NCI-H510A treated with DMSO at 0.1 percent for 48 hours (cell line): ENCODE measurements around the gene CTNNB1.

Experiments
- DNase-seq: peaks from one replicate; lab custom pipeline; 2025; lab: John Stamatoyannopoulos, UW

CTNNB1 gene

DNA sequence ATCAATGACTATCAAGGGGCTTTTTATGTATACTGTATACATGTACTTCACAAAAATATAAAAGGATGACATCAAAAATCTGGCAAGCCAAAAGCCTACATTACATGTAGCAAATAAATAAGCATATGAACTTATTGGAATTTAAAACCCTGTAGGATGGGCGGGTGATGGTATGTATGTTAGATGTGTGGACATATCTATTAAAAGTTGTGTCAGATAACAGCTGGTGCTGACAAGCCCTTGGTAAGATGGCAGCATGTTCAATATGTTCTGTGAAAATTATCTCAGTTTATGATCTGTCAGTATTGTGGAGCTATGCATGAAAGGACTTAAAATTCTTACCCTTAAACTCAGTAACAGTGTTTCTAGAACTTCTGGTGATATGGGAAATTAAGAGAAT, 20.1 kb downstream of the CTNNB1 start:
- DNase-seq = no peak

DNA sequence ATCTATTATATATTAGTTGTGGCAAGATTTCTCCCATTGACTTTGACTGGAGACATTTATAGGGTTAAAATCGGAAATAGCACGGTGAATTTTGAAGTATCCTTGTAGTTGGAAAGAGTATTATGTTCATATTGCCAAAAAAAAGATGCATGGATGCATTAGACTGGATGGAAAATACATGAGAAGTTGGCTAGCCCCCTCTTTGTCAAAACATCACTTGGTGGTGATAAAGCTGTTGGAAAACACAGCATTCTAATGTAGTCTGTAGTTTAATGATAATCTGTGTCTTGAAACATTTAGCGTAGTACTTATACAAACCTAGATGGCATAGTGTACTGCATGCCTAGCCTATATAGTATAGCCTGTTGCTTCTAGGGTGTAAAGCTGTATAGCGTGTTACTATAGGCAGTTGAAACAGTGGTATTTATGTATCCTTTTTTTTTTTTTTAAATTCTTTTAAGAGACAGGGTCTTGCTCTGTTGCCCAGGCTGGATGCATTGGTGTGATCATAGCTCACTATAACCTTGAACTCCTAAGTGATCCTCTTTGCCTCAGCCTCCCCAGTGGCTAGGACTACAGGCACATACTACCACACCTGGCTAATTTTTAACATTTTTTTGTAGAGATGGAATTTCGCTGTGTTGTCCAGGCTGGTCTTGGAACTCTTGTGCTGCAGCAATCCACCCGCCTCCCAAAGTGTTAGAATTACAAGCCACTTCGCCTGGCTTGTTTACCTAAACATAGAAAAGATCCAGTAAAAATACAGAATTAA, 21.8 kb downstream of the CTNNB1 start:
- no peak for DNase-seq

DNA sequence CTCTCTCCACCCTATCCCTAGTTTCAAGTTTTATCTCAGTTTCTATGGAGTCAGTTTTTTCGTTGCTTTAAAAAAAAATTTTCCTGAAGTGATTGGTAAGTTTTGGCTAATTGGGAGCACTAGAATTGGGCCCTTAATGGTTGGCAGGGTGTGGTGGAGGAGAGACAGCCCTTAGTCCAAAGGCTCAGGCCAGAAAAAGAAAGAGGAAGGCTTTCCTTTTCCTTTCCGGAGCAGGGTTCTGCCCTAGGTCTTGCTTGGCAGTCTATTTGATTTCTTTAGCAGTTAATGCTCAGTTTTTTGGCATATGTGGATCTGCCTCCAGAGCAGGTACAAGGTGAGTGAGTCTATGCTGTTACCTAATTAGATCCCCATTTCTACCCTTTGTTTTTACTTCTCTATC, 22.7 kb downstream of the CTNNB1 start:
- DNase-seq = no peak

DNA sequence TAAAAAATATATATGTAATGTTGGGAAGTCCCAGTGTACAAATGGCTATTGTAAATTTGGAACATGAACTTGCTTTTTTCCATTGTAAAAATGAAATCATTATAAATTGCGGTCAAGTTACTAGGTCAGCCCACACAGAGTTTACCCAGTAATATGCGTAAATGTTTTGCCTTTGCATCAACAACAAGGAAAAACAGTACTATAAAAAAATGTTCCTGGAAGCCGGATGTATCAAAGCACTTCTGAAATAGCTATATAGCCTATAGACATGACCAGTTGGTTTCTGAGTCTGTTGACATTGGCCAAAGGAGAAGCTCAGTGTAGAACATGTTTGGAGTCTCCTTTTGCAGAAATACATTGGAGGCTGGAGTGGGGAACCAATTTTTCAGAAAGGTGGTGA, 23.2 kb downstream of the CTNNB1 start:
- no peak for DNase-seq

DNA sequence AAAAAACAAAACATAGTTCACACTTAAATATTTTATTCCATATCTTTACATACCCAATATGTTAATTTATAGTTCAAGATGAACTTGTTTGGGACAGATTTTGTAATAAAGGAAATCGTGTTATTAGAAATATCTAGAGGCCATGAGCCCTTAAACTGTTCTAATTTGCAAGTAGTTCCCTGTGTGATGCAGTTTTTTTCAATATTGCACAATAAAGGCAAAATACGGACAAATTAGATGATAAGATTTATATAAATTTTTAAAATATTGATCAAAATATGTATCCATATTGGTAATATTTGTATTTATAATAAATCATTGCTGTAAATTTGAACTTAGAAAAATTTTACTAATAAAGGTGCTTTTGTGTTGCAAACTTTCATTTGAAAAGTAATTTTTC, 23.8 kb downstream of the CTNNB1 start:
- DNase-seq = no peak

DNA sequence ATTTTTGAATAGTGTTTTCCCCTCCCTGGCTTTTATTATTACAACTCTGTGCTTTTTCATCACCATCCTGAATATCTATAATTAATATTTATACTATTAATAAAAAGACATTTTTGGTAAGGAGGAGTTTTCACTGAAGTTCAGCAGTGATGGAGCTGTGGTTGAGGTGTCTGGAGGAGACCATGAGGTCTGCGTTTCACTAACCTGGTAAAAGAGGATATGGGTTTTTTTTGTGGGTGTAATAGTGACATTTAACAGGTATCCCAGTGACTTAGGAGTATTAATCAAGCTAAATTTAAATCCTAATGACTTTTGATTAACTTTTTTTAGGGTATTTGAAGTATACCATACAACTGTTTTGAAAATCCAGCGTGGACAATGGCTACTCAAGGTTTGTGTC, 24.4 kb downstream of the CTNNB1 start:
- DNase-seq = no peak

DNA sequence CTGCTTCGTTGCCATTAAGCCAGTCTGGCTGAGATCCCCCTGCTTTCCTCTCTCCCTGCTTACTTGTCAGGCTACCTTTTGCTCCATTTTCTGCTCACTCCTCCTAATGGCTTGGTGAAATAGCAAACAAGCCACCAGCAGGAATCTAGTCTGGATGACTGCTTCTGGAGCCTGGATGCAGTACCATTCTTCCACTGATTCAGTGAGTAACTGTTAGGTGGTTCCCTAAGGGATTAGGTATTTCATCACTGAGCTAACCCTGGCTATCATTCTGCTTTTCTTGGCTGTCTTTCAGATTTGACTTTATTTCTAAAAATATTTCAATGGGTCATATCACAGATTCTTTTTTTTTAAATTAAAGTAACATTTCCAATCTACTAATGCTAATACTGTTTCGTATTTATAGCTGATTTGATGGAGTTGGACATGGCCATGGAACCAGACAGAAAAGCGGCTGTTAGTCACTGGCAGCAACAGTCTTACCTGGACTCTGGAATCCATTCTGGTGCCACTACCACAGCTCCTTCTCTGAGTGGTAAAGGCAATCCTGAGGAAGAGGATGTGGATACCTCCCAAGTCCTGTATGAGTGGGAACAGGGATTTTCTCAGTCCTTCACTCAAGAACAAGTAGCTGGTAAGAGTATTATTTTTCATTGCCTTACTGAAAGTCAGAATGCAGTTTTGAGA, 25.0 kb downstream of the CTNNB1 start:
- DNase-seq = no peak

DNA sequence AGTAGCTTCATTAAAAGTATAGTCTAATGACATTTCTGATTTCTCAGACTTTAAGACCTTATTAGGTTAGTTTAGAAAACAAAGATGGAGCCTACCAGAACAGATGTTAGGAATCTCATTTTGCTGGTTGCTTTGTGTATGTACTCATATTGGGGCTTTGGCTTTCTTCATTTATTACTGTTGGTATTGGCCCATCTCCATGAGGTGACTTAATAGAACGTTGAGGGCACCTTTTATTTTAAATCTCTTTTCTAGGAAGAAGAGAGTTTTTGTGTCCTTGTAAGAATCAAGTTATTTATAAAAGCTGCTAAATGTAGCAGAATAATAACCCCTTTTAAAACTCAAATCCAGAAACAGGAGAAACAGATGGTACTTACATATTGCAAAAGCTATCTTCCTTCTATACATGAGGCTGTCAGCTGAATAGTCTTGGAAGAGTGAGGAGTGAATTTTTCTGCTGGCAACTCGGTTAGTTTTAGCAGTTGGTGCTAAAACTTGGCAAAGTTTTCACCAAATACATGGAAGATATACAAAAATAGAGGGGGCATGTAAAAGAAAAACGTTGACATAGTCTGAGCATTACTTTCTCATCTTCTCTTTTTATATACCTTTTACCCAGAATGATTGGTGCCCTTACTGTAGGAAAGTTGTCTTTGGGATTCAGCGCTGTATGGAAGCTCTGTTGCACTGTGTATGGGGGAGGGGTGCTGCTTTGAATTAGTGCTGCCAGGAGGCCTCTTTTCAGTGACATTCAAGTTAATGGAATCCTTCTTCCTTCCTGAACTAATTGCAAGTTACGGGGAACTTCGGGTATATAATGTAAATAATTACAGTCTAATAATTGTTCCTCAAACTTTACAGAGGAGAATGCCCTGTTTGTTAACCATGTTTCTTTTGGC, 35.8 kb downstream of the CTNNB1 start:
- DNase-seq = no peak

DNA sequence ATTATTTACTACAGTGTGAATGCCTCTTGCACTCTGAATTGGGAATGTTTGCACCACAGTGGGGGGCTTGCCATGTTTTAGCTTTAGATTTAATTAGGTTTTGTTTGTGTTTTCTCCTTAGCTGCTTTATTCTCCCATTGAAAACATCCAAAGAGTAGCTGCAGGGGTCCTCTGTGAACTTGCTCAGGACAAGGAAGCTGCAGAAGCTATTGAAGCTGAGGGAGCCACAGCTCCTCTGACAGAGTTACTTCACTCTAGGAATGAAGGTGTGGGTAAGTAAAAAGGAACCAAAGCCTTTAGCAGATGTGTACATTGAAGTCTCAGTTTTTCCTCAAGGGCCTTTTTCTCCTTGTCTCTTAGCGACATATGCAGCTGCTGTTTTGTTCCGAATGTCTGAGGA, 36.9 kb downstream of the CTNNB1 start:
- no peak for DNase-seq

DNA sequence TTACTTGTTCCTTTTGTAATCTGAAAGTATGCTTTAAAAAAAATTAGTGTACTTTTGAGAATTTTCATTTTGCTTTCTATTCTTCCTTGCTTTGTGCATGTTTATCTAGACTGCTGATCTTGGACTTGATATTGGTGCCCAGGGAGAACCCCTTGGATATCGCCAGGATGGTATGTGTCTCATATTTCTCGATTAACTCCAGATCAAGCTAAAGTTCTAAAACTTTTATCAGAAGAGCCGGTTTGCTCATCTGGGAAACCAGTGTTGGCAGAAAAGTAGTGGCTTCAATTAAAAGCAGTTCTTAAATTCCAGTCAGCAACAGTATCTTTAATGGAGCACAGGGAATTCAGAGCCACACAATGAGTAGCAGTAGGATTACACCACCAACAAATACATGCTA, 38.6 kb downstream of the CTNNB1 start:
- DNase-seq = no peak

DNA sequence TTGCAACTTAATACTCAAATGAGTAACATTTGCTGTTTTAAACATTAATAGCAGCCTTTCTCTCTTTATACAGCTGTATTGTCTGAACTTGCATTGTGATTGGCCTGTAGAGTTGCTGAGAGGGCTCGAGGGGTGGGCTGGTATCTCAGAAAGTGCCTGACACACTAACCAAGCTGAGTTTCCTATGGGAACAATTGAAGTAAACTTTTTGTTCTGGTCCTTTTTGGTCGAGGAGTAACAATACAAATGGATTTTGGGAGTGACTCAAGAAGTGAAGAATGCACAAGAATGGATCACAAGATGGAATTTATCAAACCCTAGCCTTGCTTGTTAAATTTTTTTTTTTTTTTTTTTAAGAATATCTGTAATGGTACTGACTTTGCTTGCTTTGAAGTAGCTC, 40.3 kb downstream of the CTNNB1 start:
- no peak for DNase-seq

DNA sequence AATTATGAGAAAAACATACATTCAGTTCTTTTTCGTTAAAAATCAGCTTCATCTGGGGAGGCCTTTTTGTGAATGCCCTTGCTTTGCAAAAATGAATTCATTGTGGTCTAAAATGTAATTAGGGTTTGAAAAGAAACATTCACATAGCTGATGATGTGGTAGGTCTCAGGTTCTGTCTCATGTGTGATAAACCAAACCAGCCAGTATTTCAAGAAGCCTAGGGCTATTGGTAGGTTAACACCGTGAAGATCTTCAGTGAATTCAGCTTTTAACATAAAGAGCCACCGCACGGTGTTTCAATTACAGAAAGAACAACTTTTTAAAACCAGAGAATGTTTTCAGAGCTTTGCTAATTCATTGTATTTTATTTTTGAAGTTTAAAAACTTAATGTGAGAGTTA, 41.9 kb downstream of the CTNNB1 start:
- no peak for DNase-seq

DNA sequence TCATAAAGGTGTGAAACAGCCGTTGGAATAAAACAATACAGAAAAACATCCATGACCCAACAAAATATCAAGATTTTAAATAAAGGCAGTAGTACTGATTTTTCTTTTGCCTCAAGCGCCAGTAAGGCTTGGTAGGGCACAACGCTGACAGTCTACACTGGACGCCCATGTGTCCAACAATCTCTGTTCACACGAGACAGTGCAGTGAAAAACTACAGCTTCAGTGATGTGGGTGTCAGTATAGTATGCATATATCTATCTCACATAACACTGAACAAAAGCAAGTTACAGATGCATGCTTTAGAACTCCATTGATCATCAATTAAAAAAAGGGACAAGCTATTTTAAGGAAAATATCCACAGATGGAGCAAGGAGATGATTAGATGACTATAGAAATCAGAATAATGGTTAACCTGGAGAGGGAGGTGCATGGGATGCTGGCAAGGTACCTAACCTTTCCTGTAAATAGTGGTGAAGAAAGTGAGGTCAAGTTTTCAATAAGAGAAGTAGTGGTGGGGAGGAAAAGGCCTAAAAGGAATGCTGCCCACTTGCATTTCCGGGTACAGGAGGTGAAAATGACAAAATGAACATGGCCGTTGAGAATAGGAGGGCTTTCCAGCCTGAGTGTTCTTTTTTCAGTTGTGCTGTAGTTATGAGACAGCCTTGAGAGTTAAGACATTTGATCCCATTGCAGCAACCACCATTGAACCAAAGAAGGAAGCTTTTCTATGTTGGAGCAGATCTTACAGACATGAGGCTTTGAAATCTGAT, 42.7 kb downstream of the CTNNB1 start:
- DNase-seq = no peak

DNA sequence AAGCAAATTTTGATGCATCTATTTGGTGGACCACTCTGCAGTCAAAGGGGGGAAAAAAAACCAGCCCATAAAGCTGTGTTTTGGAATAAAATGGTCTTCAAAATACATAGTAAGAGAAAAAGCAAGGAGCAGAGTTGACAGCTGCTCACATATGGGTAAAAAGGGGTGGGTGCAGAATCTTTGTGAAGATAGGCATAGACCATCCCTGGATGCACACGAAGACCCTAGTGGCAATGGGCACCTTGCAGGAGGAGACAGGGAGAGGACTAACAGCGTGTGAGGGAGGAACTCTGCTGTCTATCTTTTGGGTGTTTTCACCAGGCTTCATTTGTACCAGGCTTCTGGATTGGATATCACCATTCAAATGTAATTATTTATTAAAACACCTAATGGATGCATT, 43.9 kb downstream of the CTNNB1 start:
- no peak for DNase-seq

DNA sequence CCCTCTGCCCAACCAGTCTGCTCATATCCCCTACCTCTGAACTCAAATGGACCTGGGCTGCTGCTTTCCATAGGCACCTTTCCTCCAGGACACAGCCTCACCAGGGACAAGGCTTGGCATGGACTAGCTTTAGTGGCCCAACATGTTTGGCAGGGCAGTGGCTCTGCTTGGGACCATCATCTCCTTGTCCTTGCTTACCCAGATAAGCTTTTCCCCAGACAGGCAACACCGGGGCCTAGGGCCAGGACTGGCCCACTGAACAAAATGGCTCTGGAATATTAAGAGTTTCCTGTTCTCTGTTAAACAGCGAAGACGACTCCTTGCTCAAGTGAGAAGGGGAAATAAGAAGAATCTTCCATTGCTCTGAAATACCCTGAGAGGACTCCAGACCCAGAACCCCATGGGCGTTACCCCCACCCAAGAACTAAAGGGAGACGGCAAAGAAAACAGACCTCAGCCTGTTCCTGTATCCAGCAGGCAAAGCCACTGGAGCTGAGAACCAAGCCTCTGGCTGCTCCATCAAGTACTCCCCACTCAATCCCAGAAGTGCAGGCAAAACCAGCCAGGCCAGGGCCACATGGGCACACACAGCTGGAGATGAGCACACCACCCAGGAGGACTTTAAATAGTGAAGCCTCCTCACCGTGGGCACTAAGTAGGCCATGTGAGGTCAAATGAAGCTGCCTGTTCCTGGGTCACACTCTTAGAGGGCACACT, 45.5 kb downstream of the CTNNB1 start:
- DNase-seq = no peak

DNA sequence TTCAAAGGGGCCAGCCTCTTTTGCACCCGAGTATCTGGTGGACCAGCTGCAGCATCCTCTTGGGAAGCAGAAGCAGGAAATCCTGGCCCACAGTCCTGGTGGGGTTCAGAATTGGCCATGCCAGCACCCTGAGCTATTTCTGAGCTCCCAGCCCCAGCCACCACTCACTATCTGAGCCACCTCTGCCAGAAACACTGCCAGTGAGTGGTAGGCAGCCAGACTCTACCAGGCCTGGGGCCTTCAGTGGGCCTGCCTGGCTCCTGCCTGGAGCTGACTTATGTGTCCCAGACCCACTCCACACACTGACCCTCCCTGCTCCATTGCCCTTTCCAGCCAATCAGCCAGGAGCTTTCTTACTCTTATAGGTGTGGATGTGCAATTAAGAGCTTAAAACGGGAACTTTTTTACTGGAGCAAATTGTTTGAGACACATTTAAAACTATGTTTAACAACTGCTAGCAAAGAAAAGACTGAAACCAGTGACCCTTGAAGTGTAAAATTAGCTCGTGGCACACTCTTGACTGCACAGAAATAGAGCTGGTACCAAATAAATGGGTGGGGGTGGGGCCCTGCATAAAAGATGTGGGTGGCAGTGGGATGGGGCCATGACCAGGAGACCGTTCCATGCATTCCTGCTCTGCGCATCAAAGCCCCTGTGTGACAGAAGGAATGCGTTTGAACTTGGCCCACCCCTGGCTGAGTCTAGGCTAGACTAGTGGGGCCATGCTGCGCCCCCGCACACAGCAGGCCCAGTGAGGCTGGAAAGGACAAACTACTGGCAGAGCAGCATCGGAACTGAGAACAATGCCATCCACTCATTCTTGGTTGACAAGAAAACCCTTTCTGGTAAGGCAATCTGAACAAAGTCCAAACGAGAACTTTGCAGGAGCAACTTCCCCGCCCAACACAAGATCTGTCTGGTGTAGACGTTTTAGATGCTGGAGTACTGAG, 48.0 kb downstream of the CTNNB1 start:
- DNase-seq = no peak

DNA sequence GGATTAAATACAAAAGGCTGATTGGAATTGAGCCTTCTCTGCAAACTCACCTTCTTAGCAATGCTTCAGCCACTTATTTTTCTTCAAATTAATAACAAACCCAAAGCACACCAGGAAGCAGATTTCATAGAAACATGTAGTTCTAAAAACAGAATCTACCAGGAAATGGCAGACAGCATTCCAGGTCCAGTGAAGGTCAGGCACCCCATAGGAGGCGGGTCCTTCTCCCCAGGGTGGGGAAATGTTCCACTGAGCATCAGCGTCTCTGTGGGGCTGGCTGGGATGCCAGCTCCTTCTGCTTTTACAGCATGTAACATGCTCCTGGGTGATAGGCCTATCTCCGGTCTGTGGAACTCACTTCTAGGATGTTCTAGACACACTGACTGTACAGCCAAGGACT, 49.2 kb downstream of the CTNNB1 start:
- DNase-seq = no peak

DNA sequence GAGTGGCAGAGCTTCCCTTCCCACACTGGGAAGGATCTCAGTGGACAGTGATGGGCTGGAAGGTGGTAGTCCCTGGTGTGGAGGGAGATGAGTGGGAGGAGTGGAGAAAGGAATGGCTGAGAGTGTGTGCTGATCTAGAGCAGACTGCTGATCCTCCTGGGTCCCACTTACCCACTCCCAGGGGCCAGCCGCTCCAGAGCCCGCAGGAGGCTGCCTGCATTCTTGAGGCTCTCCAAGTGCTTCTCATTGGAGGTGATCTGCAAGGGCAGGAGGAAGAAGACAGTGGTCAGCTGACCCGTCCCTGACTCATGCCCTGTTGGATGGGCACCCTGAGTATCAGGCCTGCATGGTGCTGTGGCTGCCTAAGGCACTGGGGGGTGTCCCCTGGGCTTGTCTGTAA, 50.0 kb downstream of the CTNNB1 start:
- DNase-seq = no peak

DNA sequence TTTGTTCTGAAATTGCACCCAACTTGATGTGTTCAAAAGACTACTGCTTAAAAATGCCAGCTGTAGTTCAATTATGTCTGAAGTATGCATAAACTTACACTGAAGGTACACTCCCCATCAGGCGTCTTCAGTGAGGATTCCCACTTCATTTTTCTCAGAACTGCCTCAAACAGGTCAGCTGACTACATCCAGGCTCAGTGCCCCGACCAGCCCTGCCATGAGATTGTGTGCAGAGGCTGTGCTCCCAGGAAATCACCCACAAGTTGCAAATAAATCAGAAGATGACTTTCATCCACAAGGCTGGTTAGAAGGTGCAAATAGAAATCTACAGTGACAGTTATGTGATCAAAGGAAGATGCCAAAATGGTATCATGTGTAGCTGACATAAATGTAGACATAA, 51.5 kb downstream of the CTNNB1 start:
- no peak for DNase-seq

DNA sequence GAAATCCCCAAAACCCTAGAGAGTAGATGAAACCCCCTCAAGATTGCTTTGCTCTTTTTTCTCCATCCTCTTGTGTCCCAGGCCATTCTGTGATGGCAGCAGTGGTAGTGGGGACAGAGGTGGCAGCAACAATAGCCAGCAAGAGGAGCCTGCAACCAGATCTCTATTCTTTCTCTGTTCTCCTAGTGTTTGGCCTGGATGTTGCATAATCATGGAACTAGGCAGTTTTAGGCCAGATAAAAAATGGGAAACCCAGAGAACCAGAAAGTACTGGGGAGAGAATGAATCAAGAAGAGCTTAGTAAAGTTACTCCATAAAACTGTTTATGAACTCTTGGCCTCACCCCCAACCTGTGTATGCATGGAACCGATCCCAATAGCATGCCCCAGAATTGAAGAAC, 52.3 kb downstream of the CTNNB1 start:
- no peak for DNase-seq
